Measurements from ENCODE around the gene AXIN1. TPM values are rescaled to one million over a fixed set of nuclear protein-coding genes. Genes with fewer than 3 reads are reported as not detected.

AXIN1 gene
- total and polyA plus RNA-seq, 2 of the 8 experiments (the other 6 are each of a cell fraction or from before 2014, with no cell fraction given) = 12.5 to 41.9 TPM

- no peak for TF ChIP-seq CHD7 (IDR thresholded peaks at IDR 0.05; ENCODE audit: insufficient replicate concordance, low read length)
- no peak for TF ChIP-seq SP2 (IDR thresholded peaks at IDR 0.05; ENCODE audit: low read length)
- TF ChIP-seq CBX5 (IDR thresholded peaks at IDR 0.05; ENCODE audit: low read depth, low read length) = no peak
Measured at GRCh38 chr16:275786-276232, 76.7 kb downstream of the AXIN1 start, which contains the start of gene RGS11 (continued).
